Measurements from ENCODE around the gene NYNRIN. TPM values are rescaled to one million over a fixed set of nuclear protein-coding genes. Genes with fewer than 3 reads are reported as not detected.
A peak's percentile ranks its signal among the peaks of the same experiment; 100 is the strongest.

The NYNRIN gene
- polyA plus RNA-seq, 3 donors, result 0.18 to 0.84 (median 0.40) TPM

DNA sequence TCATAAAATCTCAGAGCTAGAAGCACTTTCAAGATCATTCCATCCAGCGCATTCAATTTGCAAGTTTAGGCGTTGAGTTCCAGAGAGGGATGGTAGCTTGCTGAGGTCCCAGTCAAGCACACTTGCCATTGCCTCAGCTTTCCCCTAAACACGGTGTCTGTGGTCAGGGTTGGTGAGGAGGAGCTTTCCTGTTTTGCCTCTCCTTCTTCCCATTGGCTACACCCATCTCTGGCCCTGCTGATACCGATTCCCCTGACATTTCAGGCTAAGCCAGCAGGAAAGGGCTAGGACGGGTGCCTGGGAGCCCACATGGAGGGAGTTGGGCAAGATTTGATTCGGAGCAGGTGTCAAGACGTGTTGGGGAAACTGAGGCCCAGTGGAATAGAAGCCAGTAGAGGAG is 21.7 kb upstream of the NYNRIN start:
- peak overlapping the region in 1 of 2 donors; percentile 13 for H3K4me3 Mint-ChIP-seq
- intact Hi-C loops (cut with micrococcal nuclease), result no loop called here
- H3K9me3 ChIP-seq (replicated peaks in 1 of 2; ENCODE audit: control insufficient read depth in 1 of 2, insufficient read depth in 1 of 2, low read length in 2 of 2), result no peaks in the 10 kb centered on the region
- no peaks in the 10 kb centered on the region for H3K79me2 ChIP-seq (ENCODE audit: insufficient read depth, low read length)
- H3K4me3 ChIP-seq (replicated peaks in 1 of 3; ENCODE audit: low read depth in 2 of 3, low read length in 3 of 3), result no peak overlapping the region
- H4K20me1 ChIP-seq (ENCODE audit: insufficient read depth, low read length), result no peaks in the 10 kb centered on the region
- H3K27me3 Mint-ChIP-seq (ENCODE audit: low read depth in 3 of 3), result peaks cover 7 to 18% (median 8%) of the 10 kb centered on the region in 3 donors
- H3K9me3 Mint-ChIP-seq, result peaks cover 0 to 2% (median 0%) of the 10 kb centered on the region in 7 donors
- H2AFZ ChIP-seq (ENCODE audit: insufficient read depth, low read depth, low read length, poor library complexity, severe bottlenecking), result no peak overlapping the region
- WGBS (ENCODE audit: insufficient coverage), result 85% methylated on average over 4 of the region's 7 CpGs
- no peak overlapping the region for H3K9ac ChIP-seq (ENCODE audit: insufficient read depth, low read length, poor library complexity, severe bottlenecking)
- DNase-seq, result no peak
- no peaks in the 10 kb centered on the region for H3K4me1 Mint-ChIP-seq
- TF ChIP-seq, protein P1, sequence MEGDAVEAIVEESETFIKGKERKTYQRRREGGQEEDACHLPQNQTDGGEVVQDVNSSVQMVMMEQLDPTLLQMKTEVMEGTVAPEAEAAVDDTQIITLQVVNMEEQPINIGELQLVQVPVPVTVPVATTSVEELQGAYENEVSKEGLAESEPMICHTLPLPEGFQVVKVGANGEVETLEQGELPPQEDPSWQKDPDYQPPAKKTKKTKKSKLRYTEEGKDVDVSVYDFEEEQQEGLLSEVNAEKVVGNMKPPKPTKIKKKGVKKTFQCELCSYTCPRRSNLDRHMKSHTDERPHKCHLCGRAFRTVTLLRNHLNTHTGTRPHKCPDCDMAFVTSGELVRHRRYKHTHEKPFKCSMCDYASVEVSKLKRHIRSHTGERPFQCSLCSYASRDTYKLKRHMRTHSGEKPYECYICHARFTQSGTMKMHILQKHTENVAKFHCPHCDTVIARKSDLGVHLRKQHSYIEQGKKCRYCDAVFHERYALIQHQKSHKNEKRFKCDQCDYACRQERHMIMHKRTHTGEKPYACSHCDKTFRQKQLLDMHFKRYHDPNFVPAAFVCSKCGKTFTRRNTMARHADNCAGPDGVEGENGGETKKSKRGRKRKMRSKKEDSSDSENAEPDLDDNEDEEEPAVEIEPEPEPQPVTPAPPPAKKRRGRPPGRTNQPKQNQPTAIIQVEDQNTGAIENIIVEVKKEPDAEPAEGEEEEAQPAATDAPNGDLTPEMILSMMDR (IDR thresholded peaks at IDR 0.05), result no peak
- H3K4me1 ChIP-seq (ENCODE audit: control insufficient read depth in 1 of 2, insufficient read depth in 2 of 2, low read length in 2 of 2), result no peaks in the 10 kb centered on the region
- H3K27ac Mint-ChIP-seq, result peak overlapping the region in 1 of 7 donors; percentile 4
- H3K36me3 Mint-ChIP-seq, result no peaks in the 10 kb centered on the region
- H3K27me3 ChIP-seq (ENCODE audit: control insufficient read depth in 2 of 2, insufficient read depth in 2 of 2, low read length in 2 of 2), result no peaks in the 10 kb centered on the region
- H3K27ac ChIP-seq (ENCODE audit: low read depth in 1 of 2, low read length in 2 of 2), result no peak overlapping the region
- H3K4me2 ChIP-seq (replicated peaks; ENCODE audit: extremely low read depth, low read length, poor library complexity, severe bottlenecking), result no peak overlapping the region
- no peaks in the 10 kb centered on the region for H3K36me3 ChIP-seq (replicated peaks in 1 of 2; ENCODE audit: control insufficient read depth in 1 of 2, insufficient read depth in 2 of 2, low read length in 2 of 2)

DNA sequence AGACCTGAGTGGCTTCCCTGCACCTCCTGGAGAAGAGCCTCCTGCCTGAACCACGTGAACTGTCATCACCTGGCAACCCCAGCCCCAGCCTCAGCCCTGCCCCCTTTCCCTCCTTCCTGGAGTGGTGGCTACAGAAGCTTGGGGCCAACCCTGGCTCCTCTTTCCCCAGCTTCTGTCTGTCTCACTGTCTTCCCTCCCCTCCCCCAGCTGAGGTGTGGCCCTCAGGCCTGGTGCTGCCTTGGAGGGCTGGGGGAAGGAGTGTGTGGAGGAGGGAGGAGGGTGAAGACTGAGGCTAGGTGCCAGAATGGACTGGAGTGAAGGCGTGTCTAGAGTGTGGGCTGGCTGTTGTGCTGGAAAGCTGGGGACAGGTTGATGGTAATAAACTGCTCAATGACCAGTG is 21.1 kb upstream of the NYNRIN start:
- TF ChIP-seq, protein P1 (IDR thresholded peaks at IDR 0.05), result no peak
- WGBS (ENCODE audit: insufficient coverage), result 66% methylated on average over 2 of the region's 2 CpGs
- Histone ChIP-seq H2AFZ (ENCODE audit: insufficient read depth, low read depth, low read length, poor library complexity, severe bottlenecking) (no peak overlapping the region), H3K79me2 (ENCODE audit: insufficient read depth, low read length) (no peaks in the 10 kb centered on the region), H3K9ac (ENCODE audit: insufficient read depth, low read length, poor library complexity, severe bottlenecking) (no peak overlapping the region), H3K4me3 (replicated peaks in 1 of 3; ENCODE audit: low read depth in 2 of 3, low read length in 3 of 3) (no peak overlapping the region), H3K36me3 (replicated peaks in 1 of 2; ENCODE audit: control insufficient read depth in 1 of 2, insufficient read depth in 2 of 2, low read length in 2 of 2) (no peaks in the 10 kb centered on the region), H3K27ac (ENCODE audit: low read depth in 1 of 2, low read length in 2 of 2) (no peak overlapping the region), H4K20me1 (ENCODE audit: insufficient read depth, low read length) (no peaks in the 10 kb centered on the region), H3K4me1 (ENCODE audit: control insufficient read depth in 1 of 2, insufficient read depth in 2 of 2, low read length in 2 of 2) (no peaks in the 10 kb centered on the region), H3K9me3 (replicated peaks in 1 of 2; ENCODE audit: control insufficient read depth in 1 of 2, insufficient read depth in 1 of 2, low read length in 2 of 2) (no peaks in the 10 kb centered on the region), H3K4me2 (replicated peaks; ENCODE audit: extremely low read depth, low read length, poor library complexity, severe bottlenecking) (no peak overlapping the region), H3K27me3 (ENCODE audit: control insufficient read depth in 2 of 2, insufficient read depth in 2 of 2, low read length in 2 of 2) (no peaks in the 10 kb centered on the region)
- Mint-ChIP-seq H3K27ac (no peak overlapping the region), H3K4me3 (no peak overlapping the region), H3K4me1 (no peaks in the 10 kb centered on the region), H3K27me3 (ENCODE audit: low read depth in 3 of 3) (peaks cover 7 to 18% (median 8%) of the 10 kb centered on the region in 3 donors), H3K36me3 (no peaks in the 10 kb centered on the region), H3K9me3 (peaks cover 0 to 2% (median 0%) of the 10 kb centered on the region in 7 donors)
- no peak for DNase-seq
- intact Hi-C loops (cut with micrococcal nuclease), result no loop called here

All from CD14-positive monocyte (primary cell).